SK-N-SH (cell line): Measurements from ENCODE around the gene OSBPL10.

Source experiments
- CTCF ChIP-seq: fragments of 200-600 bp; sonication (generic); IDR thresholded peaks from 2 replicates; pipeline ENCODE4 v1.6.1; 2017; ENCODE audit warnings: antibody characterized with exemption, mild to moderate bottlenecking, moderate library complexity
- ELF1 ChIP-seq: IDR thresholded peaks from 2 replicates; pipeline ENCODE4 v1.4.0; 2012
- EP300 ChIP-seq, 2 experiments: IDR thresholded peaks; 2 replicates each; pipeline versions ENCODE4 v1.4.0 to v1.6.1; 2012; ENCODE audit warnings: borderline replicate concordance in 1 of 2, low read depth in 1 of 2, low read length in 1 of 2
- FOSL2 ChIP-seq: IDR thresholded peaks from 2 replicates; pipeline ENCODE4 v1.4.0; 2012; ENCODE audit warnings: low read depth, mild to moderate bottlenecking, moderate library complexity, borderline replicate concordance
- GABPA ChIP-seq: IDR thresholded peaks from 2 replicates; pipeline ENCODE4 v1.4.0; 2012; ENCODE audit warnings: low read depth, mild to moderate bottlenecking
- JUND ChIP-seq: IDR thresholded peaks from 2 replicates; pipeline ENCODE4 v1.4.0; 2012
- REST ChIP-seq: IDR thresholded peaks from 2 replicates; pipeline ENCODE4 v1.6.1; 2012; ENCODE audit warnings: mild to moderate bottlenecking, low read depth, low read length, moderate library complexity
- RFX5 ChIP-seq: IDR thresholded peaks from 2 replicates; pipeline ENCODE4 v1.6.1; 2012; ENCODE audit warnings: mild to moderate bottlenecking, improper control_type of control experiment, low read length

- TF ChIP-seq RFX5 (no peak), CTCF (no peak), ELF1 (no peak), GABPA (no peak), REST (no peak), JUND (no peak), FOSL2 (no peak), EP300 (IDR thresholded peaks at IDR 0.05; ENCODE audit: borderline replicate concordance in 1 of 2, low read depth in 1 of 2, low read length in 1 of 2) (no peak)
These were observed 34.5 kb downstream of the OSBPL10 start for GRCh38 chr3:31946484-31947081.
